Small intestine (tissue), 4 donors: ENCODE measurements around the gene HMX3. TPM values are rescaled to one million over a fixed set of nuclear protein-coding genes. Genes with fewer than 3 reads are reported as not detected.

ENCODE experiments used
- polyA plus RNA-seq, 4 donors: library from polyadenylated mRNA; stranded (reverse) in 3 of 4; unstranded in 1 of 4; fragments of 200-250 nt in 3 of 4; fragments of 120-200 nt in 1 of 4; gene quantifications; one replicate each; pipeline versions ENCODE4 v1.2.1 to v1.2.3, GENCODE V29; 2013
- donor health status: healthy with polysubstance abuse.
- donor health status: Bipolar disorder and iron deficiency.
- donor health status: healthy.

Gene HMX3
- polyA plus RNA-seq, 4 donors: 0.31 to 0.51 TPM; not detected in 2

Other genes with a start within 250 kb of the HMX3 start
- gene FAM24A, start 225.4 kb upstream of the HMX3 start, polyA plus RNA-seq: not detected
- 1 to 10 TPM; 2.7 to 9.1 (median 4.8) TPM for gene C10orf88, start 181.7 kb upstream of the HMX3 start, polyA plus RNA-seq
- 1 to 10 TPM; 1.4 to 6.1 (median 2.9) TPM for gene PSTK, start 155.6 kb upstream of the HMX3 start, polyA plus RNA-seq
- gene IKZF5, start 127.2 kb upstream of the HMX3 start, polyA plus RNA-seq: 10 to 100 TPM in 2 of 4 donors, 1 to 10 TPM in 2; 5.1 to 17.3 (median 12.0) TPM
- 10 to 100 TPM in 3 of 4 donors, 1 to 10 TPM in 1; 7.7 to 26.4 (median 13.5) TPM for gene ACADSB, start 127.0 kb upstream of the HMX3 start, polyA plus RNA-seq
- under 1 TPM in 2 of 4 donors, not detected in 2; 0.12 to 0.48 TPM for gene HMX2, start 12.2 kb downstream of the HMX3 start, polyA plus RNA-seq
- 10 to 100 TPM; 37.6 to 83.6 (median 63.8) TPM for gene BUB3, start 18.4 kb downstream of the HMX3 start, polyA plus RNA-seq